ENCODE data around the gene CREB5.

DNA sequence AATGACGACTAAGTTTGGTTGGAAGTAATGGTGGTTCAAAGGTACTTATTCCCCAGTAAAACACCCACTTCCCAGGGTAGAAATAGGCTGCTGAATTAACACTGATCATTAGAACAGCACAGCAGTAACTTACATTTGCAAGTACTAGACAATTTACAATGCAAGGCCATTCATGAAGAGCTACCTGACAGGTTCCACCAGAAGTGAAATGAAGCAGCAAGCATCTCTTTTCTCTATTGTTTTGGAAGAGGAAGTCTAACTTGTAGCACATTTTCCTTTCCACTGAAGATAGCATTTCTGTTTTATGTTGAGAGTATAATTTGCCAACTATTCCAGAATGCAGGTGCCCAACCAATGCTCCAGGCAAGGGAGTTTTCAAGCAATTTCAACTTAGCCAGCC is 145.9 kb downstream of the CREB5 start:
- TF ChIP-seq, protein P1, sequence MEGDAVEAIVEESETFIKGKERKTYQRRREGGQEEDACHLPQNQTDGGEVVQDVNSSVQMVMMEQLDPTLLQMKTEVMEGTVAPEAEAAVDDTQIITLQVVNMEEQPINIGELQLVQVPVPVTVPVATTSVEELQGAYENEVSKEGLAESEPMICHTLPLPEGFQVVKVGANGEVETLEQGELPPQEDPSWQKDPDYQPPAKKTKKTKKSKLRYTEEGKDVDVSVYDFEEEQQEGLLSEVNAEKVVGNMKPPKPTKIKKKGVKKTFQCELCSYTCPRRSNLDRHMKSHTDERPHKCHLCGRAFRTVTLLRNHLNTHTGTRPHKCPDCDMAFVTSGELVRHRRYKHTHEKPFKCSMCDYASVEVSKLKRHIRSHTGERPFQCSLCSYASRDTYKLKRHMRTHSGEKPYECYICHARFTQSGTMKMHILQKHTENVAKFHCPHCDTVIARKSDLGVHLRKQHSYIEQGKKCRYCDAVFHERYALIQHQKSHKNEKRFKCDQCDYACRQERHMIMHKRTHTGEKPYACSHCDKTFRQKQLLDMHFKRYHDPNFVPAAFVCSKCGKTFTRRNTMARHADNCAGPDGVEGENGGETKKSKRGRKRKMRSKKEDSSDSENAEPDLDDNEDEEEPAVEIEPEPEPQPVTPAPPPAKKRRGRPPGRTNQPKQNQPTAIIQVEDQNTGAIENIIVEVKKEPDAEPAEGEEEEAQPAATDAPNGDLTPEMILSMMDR (IDR thresholded peaks at IDR 0.05 in 4 of 5, conservative IDR thresholded peaks at IDR 0.05 in 1 of 5): no peak
- TF ChIP-seq POLR2A (IDR thresholded peaks at IDR 0.05): no peak

Measured in gastrocnemius medialis (tissue), 4 donors.